Glutamatergic neuron (in vitro differentiated cells): Measurements from ENCODE around the gene POLR1A. TPM values are rescaled to one million over a fixed set of nuclear protein-coding genes. Genes with fewer than 3 reads are reported as not detected.

Source experiments
- DNase-seq: peaks from one replicate; pipeline ENCODE4 v3.0.0; 2022
- H3K27ac Mint-ChIP-seq: one replicate; pipeline ENCODE4 v1.8.0; 2020; ENCODE audit warnings: mild to moderate bottlenecking, mixed read lengths, inconsistent platforms; ENCODE audit not compliant: unreplicated experiment
- H3K27me3 Mint-ChIP-seq: one replicate; pipeline ENCODE4 v1.8.0; 2020; ENCODE audit warnings: mild to moderate bottlenecking, moderate library complexity, mixed read lengths, inconsistent platforms; ENCODE audit not compliant: unreplicated experiment
- H3K36me3 Mint-ChIP-seq: one replicate; pipeline ENCODE4 v1.8.0; 2020; ENCODE audit warnings: mild to moderate bottlenecking, mixed read lengths, inconsistent platforms; ENCODE audit not compliant: unreplicated experiment
- H3K4me1 Mint-ChIP-seq: one replicate; pipeline ENCODE4 v1.8.0; 2020; ENCODE audit warnings: mild to moderate bottlenecking, low read depth, mixed read lengths, inconsistent platforms; ENCODE audit not compliant: unreplicated experiment
- H3K4me3 Mint-ChIP-seq: one replicate; pipeline ENCODE4 v1.8.0; 2020; ENCODE audit warnings: mild to moderate bottlenecking, mixed read lengths, inconsistent platforms; ENCODE audit not compliant: unreplicated experiment
- H3K9me3 Mint-ChIP-seq: one replicate; pipeline ENCODE4 v1.8.0; 2020; ENCODE audit warnings: mild to moderate bottlenecking, moderate library complexity, mixed read lengths, inconsistent platforms; ENCODE audit not compliant: unreplicated experiment
- CTCF ChIP-seq: fragments of 200-600 bp; sonication (generic); IDR thresholded peaks from one replicate; pipeline ENCODE4 v1.5.0; 2021; ENCODE audit not compliant: partially characterized antibody, unreplicated experiment
- total RNA-seq: library from RNA; stranded (reverse); fragmentation: NEBNext Ultra II Directional; extraction: Animal tissue kit (Norgen Biotek cat#: 25700); gene quantifications from one replicate; pipeline ENCODE4 v1.2.1, GENCODE V29; 2021; ENCODE audit not compliant: unreplicated experiment

POLR1A gene
- total RNA-seq, 1 donor from 2014 or later, result 34.7 TPM

GRCh38 chr2:86069783-86070339 is 35.8 kb downstream of the POLR1A start:
- Mint-ChIP-seq H3K27me3 (no peaks in the 10 kb centered on the region), H3K4me3 (no peak overlapping the region), H3K27ac (no peak overlapping the region), H3K4me1 (no peaks in the 10 kb centered on the region), H3K9me3 (no peaks in the 10 kb centered on the region), H3K36me3 (peaks cover 14% of the 10 kb centered on the region)
- no peak for DNase-seq
- no peak for TF ChIP-seq CTCF

- Mint-ChIP-seq H3K27ac (no peak overlapping the region), H3K4me3 (no peak overlapping the region), H3K4me1 (no peaks in the 10 kb centered on the region), H3K36me3 (peaks cover 18% of the 10 kb centered on the region), H3K9me3 (no peaks in the 10 kb centered on the region), H3K27me3 (no peaks in the 10 kb centered on the region)
- TF ChIP-seq CTCF, result no peak
- DNase-seq, result no peak
These were observed 36.5 kb downstream of the POLR1A start for GRCh38 chr2:86069091-86069685.

- no peak for TF ChIP-seq CTCF
- peaks cover 23% of the 10 kb centered on the region for H3K36me3 Mint-ChIP-seq
- no peak for DNase-seq
These were observed 37.0 kb downstream of the POLR1A start for GRCh38 chr2:86068648-86069047.

GRCh38 chr2:86068136-86068588 is 37.5 kb downstream of the POLR1A start:
- TF ChIP-seq CTCF, result no peak
- no peaks in the 10 kb centered on the region for H3K4me1 Mint-ChIP-seq
- H3K9me3 Mint-ChIP-seq, result no peaks in the 10 kb centered on the region
- DNase-seq, result no peak
- no peak overlapping the region for H3K4me3 Mint-ChIP-seq
- no peaks in the 10 kb centered on the region for H3K27me3 Mint-ChIP-seq
- no peak overlapping the region for H3K27ac Mint-ChIP-seq
- peaks cover 27% of the 10 kb centered on the region for H3K36me3 Mint-ChIP-seq

More at GRCh38 chr2:86068648-86069047, 37.0 kb downstream of the POLR1A start:
- no peaks in the 10 kb centered on the region for H3K27me3 Mint-ChIP-seq
- no peaks in the 10 kb centered on the region for H3K9me3 Mint-ChIP-seq
- no peak overlapping the region for H3K4me3 Mint-ChIP-seq
- H3K27ac Mint-ChIP-seq, result no peak overlapping the region
- no peaks in the 10 kb centered on the region for H3K4me1 Mint-ChIP-seq

GRCh38 chr2:86066915-86067314 is 38.8 kb downstream of the POLR1A start:
- no peak for TF ChIP-seq CTCF
- H3K36me3 Mint-ChIP-seq, result peaks cover 35% of the 10 kb centered on the region
- no peaks in the 10 kb centered on the region for H3K27me3 Mint-ChIP-seq

More at GRCh38 chr2:86066915-86067314, 38.8 kb downstream of the POLR1A start:
- H3K4me3 Mint-ChIP-seq, result no peak overlapping the region
- H3K9me3 Mint-ChIP-seq, result peaks cover 1% of the 10 kb centered on the region
- no peak overlapping the region for H3K27ac Mint-ChIP-seq
- H3K4me1 Mint-ChIP-seq, result no peaks in the 10 kb centered on the region
- no peak for DNase-seq
